ENCODE data around the gene B4GALNT1. TPM values are rescaled to one million over a fixed set of nuclear protein-coding genes. Genes with fewer than 3 reads are reported as not detected.
"Not testable (repeated sequence)": the region's sequence is repeated elsewhere in the genome, so short reads cannot be mapped to it uniquely, and the experiment has no call there.

The B4GALNT1 gene
- 18.6 and 19.5 TPM in 2 replicates for total RNA-seq
- long read RNA-seq, partial matches to known transcripts: 0 of 5 reads
- long read RNA-seq, other reads (novel, unspliced or antisense): 4 of 5 reads

DNA sequence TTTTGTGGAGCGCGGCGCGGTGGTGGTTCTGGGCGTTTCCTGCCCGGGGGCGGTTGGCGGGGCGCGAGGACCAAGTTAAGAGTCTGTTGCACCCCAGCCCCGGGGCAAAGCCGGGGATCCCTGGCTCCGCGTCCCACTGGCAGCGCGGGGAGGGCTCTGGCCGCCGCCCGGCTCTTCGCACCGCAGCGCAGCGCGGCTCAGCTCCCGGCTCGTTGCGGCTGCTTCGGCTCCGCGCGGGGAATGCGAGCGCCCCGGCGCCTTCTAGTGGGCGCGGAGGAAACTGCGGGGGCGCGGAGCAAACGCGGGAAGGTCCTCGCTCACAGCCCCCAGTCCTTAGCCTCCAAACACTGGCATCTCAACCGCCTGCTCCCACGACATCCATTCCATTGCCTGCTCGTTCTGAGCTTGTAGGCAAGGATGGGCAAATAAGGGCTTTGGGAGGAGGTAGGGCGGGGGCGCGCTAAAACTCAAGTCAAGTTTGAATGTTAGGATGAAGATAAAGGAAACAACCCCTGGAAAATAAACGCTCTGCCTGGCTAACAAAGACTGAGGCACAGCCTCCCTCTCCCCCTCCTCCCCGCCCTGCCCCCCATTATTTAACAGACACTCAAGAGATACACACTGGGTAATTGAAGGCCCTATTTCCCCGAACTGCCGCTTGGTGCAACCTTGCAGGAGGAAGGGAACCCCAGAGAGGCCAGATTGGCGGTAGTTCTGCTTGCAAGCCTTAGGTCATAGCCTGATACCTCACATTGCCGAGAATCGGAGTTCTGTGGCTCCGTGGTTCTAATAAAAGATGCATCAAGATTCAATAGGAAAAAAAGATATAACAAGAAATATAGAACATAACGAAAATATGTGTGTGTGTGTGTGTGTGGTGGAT lies at the start of gene B4GALNT1:
TSS of gene B4GALNT1 (minus strand) at position 244 of the 883 bp plus-strand sequence. CDS start 1,069 bp downstream, outside the sequence.
- Mint-ChIP-seq H3K27me3 (ENCODE audit: low read depth) (peaks cover 58% of the 10 kb centered on the region), H3K9me3 (no peaks in the 10 kb centered on the region), H3K4me1 (peaks cover 25% of the 10 kb centered on the region), H3K27ac (ENCODE audit: unreplicated experiment) (no peak within 1 kb of the TSS), H3K36me3 (ENCODE audit: low read depth) (no peaks in the 10 kb centered on the region), H3K4me3 (peak within 1 kb of the TSS; percentile 86)
- TF ChIP-seq, protein P1, sequence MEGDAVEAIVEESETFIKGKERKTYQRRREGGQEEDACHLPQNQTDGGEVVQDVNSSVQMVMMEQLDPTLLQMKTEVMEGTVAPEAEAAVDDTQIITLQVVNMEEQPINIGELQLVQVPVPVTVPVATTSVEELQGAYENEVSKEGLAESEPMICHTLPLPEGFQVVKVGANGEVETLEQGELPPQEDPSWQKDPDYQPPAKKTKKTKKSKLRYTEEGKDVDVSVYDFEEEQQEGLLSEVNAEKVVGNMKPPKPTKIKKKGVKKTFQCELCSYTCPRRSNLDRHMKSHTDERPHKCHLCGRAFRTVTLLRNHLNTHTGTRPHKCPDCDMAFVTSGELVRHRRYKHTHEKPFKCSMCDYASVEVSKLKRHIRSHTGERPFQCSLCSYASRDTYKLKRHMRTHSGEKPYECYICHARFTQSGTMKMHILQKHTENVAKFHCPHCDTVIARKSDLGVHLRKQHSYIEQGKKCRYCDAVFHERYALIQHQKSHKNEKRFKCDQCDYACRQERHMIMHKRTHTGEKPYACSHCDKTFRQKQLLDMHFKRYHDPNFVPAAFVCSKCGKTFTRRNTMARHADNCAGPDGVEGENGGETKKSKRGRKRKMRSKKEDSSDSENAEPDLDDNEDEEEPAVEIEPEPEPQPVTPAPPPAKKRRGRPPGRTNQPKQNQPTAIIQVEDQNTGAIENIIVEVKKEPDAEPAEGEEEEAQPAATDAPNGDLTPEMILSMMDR (conservative IDR thresholded peaks at IDR 0.05): peak; percentile 88
- peak; percentile 81 for DNase-seq (ENCODE audit: low read depth, low spot score)

DNA sequence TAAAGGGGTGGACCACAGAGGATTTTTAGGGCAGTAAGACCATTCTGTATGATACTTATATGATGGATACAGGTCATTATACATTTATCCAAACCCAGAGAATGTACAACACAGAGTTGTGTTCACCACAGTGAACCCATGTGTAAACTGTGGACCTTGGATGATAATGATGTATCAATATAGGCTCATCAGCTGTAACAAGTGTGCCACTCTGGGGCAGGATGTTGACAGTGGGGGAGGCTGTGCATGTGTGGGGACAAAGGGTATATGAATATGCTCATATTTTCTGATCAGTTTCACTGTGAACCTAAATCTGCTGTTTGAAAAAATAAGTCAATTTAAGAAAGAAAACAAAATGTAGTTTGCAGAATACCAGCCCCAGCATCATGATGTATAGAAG lies 46.7 kb upstream of the B4GALNT1 start:
- H3K4me3 Mint-ChIP-seq: no peak overlapping the region

DNA sequence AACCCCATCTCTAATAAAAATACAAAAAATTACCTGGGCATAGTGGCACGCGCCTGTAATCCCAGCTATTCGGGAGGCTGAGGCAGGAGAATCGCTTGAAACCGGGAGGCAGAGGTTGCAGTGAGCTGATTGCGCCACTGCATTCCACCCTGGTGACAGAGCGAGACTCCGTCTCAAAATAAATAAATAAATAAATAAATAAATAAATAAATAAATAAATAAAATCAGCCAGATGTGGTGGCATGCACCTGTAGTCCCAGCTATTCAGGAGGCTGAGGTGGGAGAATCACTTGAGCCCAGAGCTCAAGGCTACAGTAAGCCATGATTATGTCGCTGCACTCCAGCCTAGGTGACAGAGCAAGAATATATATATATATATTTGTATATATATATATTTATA lies 44.9 kb upstream of the B4GALNT1 start:
- not testable (repeated sequence) for H3K4me1 Mint-ChIP-seq; H3K36me3 Mint-ChIP-seq (ENCODE audit: low read depth); DNase-seq (ENCODE audit: low read depth, low spot score); H3K9me3 Mint-ChIP-seq; H3K27ac Mint-ChIP-seq (ENCODE audit: unreplicated experiment); H3K4me3 Mint-ChIP-seq
- H3K27me3 Mint-ChIP-seq (ENCODE audit: low read depth): peaks cover 39% of the 10 kb centered on the region

More for the DNA sequence above, 46.7 kb upstream of the B4GALNT1 start:
- Mint-ChIP-seq H3K36me3 (ENCODE audit: low read depth) (no peaks in the 10 kb centered on the region), H3K4me1 (no peaks in the 10 kb centered on the region), H3K27me3 (ENCODE audit: low read depth) (peaks cover 54% of the 10 kb centered on the region), H3K9me3 (peaks cover 5% of the 10 kb centered on the region), H3K27ac (ENCODE audit: unreplicated experiment) (no peak overlapping the region)
- no peak for DNase-seq (ENCODE audit: low read depth, low spot score)
- TF ChIP-seq, protein P1 (conservative IDR thresholded peaks at IDR 0.05): no peak

DNA sequence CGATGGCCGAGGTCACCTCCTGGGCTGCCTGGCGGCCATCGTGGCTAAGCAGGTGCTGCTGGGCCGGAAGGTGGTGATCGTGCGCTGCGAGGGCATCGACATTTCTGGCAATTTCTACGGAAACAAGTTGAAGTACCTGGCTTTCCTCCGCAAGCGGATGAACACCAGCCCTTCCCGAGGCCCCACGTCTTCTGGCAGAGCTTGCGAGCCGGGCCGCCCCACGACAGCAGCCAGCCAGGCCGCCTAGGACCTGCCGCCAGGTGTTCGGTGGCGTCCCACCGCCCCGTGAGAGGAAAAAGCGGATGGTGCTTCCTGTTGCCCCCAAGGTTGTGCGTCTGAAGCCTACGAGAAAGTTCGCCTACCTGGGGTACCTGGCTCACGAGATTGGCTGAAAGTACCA lies 41.7 kb upstream of the B4GALNT1 start:
- no peaks in the 10 kb centered on the region for H3K36me3 Mint-ChIP-seq (ENCODE audit: low read depth)
- TF ChIP-seq, protein P1 (conservative IDR thresholded peaks at IDR 0.05): no peak
- H3K27me3 Mint-ChIP-seq (ENCODE audit: low read depth): peaks cover 34% of the 10 kb centered on the region
- no peak overlapping the region for H3K4me3 Mint-ChIP-seq
- no peaks in the 10 kb centered on the region for H3K4me1 Mint-ChIP-seq
- H3K9me3 Mint-ChIP-seq: no peaks in the 10 kb centered on the region
- DNase-seq (ENCODE audit: low read depth, low spot score): no peak
- no peak overlapping the region for H3K27ac Mint-ChIP-seq (ENCODE audit: unreplicated experiment)

DNA sequence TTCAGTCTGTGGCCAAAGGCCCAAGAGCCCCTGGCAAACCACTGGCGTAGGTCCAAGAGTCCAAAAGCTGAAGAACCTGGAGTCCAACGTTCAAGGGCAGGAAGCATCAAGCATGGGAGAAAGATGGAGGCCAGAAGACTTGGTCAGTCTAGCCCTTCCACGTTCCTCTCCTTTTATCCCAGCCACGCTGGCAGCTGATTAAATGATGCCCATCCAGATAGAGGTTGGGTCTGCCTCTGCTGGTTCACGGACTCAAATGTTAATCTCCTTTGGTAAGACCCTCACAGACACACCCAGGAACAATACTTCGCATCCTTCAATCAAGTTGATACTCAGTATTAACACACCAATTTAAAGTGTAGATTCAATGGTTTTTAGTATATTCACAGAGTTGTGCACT lies 39.8 kb upstream of the B4GALNT1 start:
- peaks cover 2% of the 10 kb centered on the region for H3K36me3 Mint-ChIP-seq (ENCODE audit: low read depth)
- TF ChIP-seq, protein P1 (conservative IDR thresholded peaks at IDR 0.05): no peak
- no peak for DNase-seq (ENCODE audit: low read depth, low spot score)
- peaks cover 24% of the 10 kb centered on the region for H3K27me3 Mint-ChIP-seq (ENCODE audit: low read depth)
- H3K9me3 Mint-ChIP-seq: no peaks in the 10 kb centered on the region
- no peak overlapping the region for H3K27ac Mint-ChIP-seq (ENCODE audit: unreplicated experiment)
- no peaks in the 10 kb centered on the region for H3K4me1 Mint-ChIP-seq
- no peak overlapping the region for H3K4me3 Mint-ChIP-seq

DNA sequence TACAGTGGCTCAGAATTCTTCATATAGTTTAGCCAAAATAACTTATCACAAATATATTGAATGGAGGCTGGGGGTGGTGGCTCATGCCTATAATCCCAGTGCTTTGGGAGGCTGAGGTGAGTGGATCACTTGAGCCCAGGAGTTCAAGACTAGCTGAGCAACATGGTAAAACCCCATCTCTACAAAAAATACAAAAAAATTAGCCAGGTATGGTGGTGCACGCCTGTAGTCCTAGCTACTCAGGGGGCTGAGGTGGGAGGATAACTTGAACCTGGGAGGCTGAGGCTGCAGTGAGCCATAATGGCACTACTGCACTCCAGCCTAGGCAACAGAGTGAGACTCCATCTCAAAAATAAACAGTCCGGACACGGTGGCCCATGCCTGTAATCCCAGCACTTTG lies 38.8 kb upstream of the B4GALNT1 start:
- not testable (repeated sequence) for H3K4me1 Mint-ChIP-seq; H3K9me3 Mint-ChIP-seq; H3K27ac Mint-ChIP-seq (ENCODE audit: unreplicated experiment); H3K4me3 Mint-ChIP-seq; DNase-seq (ENCODE audit: low read depth, low spot score); H3K36me3 Mint-ChIP-seq (ENCODE audit: low read depth)
- peaks cover 21% of the 10 kb centered on the region for H3K27me3 Mint-ChIP-seq (ENCODE audit: low read depth)

DNA sequence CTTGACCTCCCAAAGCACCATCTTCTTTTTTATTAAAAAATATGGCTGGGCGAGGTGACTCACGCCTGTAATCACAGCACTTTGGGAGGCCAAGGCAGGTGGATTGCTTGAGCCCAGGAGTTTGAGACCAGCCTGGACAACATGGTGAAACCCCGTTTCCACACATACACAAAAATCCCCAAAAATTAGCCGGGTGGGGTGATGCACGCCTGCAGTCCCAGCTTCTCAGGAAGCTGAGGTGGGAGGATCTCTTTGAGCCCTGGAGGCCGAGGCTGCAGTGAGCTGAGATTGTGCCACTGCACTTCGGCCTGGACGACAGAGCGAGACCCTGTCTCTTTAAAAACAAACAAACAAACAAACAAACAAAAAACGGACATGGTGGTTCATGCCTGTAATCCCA lies 36.7 kb upstream of the B4GALNT1 start:
- peaks cover 18% of the 10 kb centered on the region for H3K27me3 Mint-ChIP-seq (ENCODE audit: low read depth)
- H3K36me3 Mint-ChIP-seq (ENCODE audit: low read depth); H3K27ac Mint-ChIP-seq (ENCODE audit: unreplicated experiment); H3K4me1 Mint-ChIP-seq; H3K4me3 Mint-ChIP-seq; H3K9me3 Mint-ChIP-seq; DNase-seq (ENCODE audit: low read depth, low spot score): not testable (repeated sequence)
